GM12891 (cell line): ENCODE measurements around the gene ZNF747.

Source experiments
- POLR2A ChIP-seq: IDR thresholded peaks from 2 replicates; pipeline ENCODE4 v1.6.1; 2011; ENCODE audit warnings: low read depth, low read length, control low read depth
- POLR2AphosphoS5 ChIP-seq: IDR thresholded peaks from 2 replicates; pipeline ENCODE4 v1.6.1; 2011; ENCODE audit warnings: low read depth, low read length, control low read depth
- POU2F2 ChIP-seq: IDR thresholded peaks from 2 replicates; pipeline ENCODE4 v1.6.1; 2011; ENCODE audit warnings: low read depth, mild to moderate bottlenecking, control low read depth, low read length, moderate library complexity

- TF ChIP-seq POLR2A (no peak), POLR2AphosphoS5 (no peak), POU2F2 (no peak)
Observed at GRCh38 chr16:30525844-30526136, 8.9 kb downstream of the ZNF747 start.
